ENCODE measurements around the gene GFRA1. TPM values are rescaled to one million over a fixed set of nuclear protein-coding genes. Genes with fewer than 3 reads are reported as not detected.

The GFRA1 gene
- total RNA-seq, 2 experiments from 2014 or later, result not detected

DNA sequence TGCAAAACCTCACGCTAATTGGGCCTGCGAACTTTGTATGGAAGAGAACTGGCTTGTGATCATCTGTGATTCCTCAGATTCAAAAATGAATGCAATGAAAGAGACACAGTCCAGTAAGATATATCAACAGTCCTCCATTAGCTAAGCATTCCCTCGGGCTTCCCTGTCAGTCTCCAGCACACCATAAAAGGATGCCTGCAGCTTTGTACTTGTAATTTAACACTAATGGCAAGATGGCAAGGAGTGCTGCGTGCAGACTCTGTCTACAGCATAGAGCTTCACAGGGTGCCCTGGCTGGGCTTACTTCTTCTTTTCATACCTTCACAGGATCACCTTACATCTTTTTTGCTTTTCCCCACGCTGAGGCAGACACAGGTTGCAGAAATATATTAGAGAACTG is 200.0 kb downstream of the GFRA1 start:
- DNase-seq (no peak), ATAC-seq (no peak)
- Mint-ChIP-seq H3K27ac (no peak overlapping the region), H3K27me3 (no peaks in the 10 kb centered on the region), H3K4me3 (no peak overlapping the region), H3K4me1 (ENCODE audit: low read depth) (no peaks in the 10 kb centered on the region), H3K36me3 (ENCODE audit: low read depth) (no peaks in the 10 kb centered on the region), H3K9me3 (no peaks in the 10 kb centered on the region)
- CTCF ChIA-PET, result no interaction called here
- no peak for TF ChIP-seq CTCF (IDR thresholded peaks at IDR 0.05)
- intact Hi-C loops (cut with micrococcal nuclease), result no loop called here
- POLR2A ChIA-PET, result no interaction called here

GRCh38 chr10:116071453-116072148 is 201.4 kb downstream of the GFRA1 start:
- Mint-ChIP-seq H3K27me3 (no peaks in the 10 kb centered on the region), H3K4me3 (no peak overlapping the region), H3K36me3 (ENCODE audit: low read depth) (no peaks in the 10 kb centered on the region), H3K27ac (no peak overlapping the region), H3K9me3 (no peaks in the 10 kb centered on the region), H3K4me1 (ENCODE audit: low read depth) (no peaks in the 10 kb centered on the region)
- ATAC-seq (no peak), DNase-seq (no peak)
- ChIA-PET POLR2A (no interaction called here), CTCF (no interaction called here)
- no peak for TF ChIP-seq CTCF (IDR thresholded peaks at IDR 0.05)
- intact Hi-C loops (cut with micrococcal nuclease), result no loop called here

DNA sequence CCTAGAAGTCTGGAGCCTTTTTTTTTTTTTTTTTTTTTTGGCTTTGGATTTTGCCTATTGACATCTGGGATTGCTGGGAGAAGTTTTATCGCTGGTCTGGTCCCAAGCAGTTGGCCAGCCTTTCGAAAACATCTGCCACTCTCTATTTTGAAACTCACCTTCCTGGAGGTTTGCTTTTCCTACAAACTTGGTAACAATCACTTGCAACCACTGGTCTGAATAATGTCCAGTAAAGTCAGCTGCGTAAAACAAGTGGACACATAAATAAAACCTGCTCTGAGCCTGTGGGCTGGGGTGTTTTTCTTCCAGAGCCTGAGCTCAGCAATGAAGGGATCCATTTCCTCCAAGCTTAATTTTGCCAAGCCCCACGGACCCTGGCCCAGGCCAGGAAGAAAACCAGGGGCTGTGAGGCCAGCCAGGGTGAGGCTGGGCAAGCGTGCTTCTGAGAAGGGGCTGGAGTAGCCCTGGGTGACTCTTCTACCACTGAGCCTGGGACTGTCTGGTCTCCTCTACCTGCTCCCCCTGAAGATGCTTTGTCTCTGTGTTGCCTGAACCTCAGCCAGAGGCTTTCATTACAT is 202.2 kb downstream of the GFRA1 start:
- CTCF ChIA-PET, result no interaction called here
- no peak for ATAC-seq

DNA sequence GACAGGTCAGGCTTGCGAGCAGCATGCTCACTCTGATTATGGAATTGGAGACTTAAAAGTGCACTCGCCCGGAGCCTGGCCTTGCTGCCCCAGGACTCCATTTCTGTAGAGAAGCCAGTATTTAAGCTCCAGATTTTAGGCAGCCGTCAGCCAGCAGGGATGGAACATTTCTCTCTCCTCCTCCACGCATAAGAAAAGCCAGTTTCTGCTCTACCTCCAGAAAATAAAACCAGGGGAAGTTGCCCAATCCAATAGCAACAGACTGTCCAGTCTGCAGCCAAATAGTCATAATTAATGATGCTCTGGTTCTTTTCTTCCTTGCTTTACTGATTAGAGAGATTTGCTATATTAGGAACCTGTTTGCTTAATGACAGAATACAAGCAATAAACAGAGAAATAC is 203.2 kb downstream of the GFRA1 start:
- POLR2A ChIA-PET, result no interaction called here
- no peak for TF ChIP-seq CTCF (IDR thresholded peaks at IDR 0.05)
- Mint-ChIP-seq H3K27ac (no peak overlapping the region), H3K4me3 (no peak overlapping the region), H3K4me1 (ENCODE audit: low read depth) (no peaks in the 10 kb centered on the region), H3K27me3 (no peaks in the 10 kb centered on the region), H3K9me3 (no peaks in the 10 kb centered on the region), H3K36me3 (ENCODE audit: low read depth) (no peaks in the 10 kb centered on the region)
- ATAC-seq, result no peak
- no peak for DNase-seq
- CTCF ChIA-PET, result no interaction called here
- intact Hi-C loops (cut with micrococcal nuclease), result no loop called here

More for the DNA sequence above, 202.2 kb downstream of the GFRA1 start:
- Mint-ChIP-seq H3K27me3 (no peaks in the 10 kb centered on the region), H3K36me3 (ENCODE audit: low read depth) (no peaks in the 10 kb centered on the region), H3K4me3 (no peak overlapping the region), H3K9me3 (no peaks in the 10 kb centered on the region), H3K27ac (no peak overlapping the region), H3K4me1 (ENCODE audit: low read depth) (no peaks in the 10 kb centered on the region)
- TF ChIP-seq CTCF (IDR thresholded peaks at IDR 0.05), result no peak
- POLR2A ChIA-PET, result no interaction called here
- intact Hi-C loops (cut with micrococcal nuclease), result no loop called here
- DNase-seq, result no peak

GRCh38 chr10:116067825-116068224 is 205.2 kb downstream of the GFRA1 start:
- H3K27me3 Mint-ChIP-seq, result no peaks in the 10 kb centered on the region
- no peak overlapping the region for H3K27ac Mint-ChIP-seq
- intact Hi-C loops (cut with micrococcal nuclease), result no loop called here
- H3K4me3 Mint-ChIP-seq, result no peak overlapping the region
- CTCF ChIA-PET, result no interaction called here
- H3K4me1 Mint-ChIP-seq (ENCODE audit: low read depth), result no peaks in the 10 kb centered on the region
- no peaks in the 10 kb centered on the region for H3K9me3 Mint-ChIP-seq
- TF ChIP-seq CTCF (IDR thresholded peaks at IDR 0.05), result no peak
- no peak for DNase-seq
- ATAC-seq, result no peak
- H3K36me3 Mint-ChIP-seq (ENCODE audit: low read depth), result no peaks in the 10 kb centered on the region
- POLR2A ChIA-PET, result no interaction called here
